ENCODE results near the gene DMAC1.

DMAC1 gene

GRCh38 chr9:7762600-7762999 lies 37.0 kb downstream of the DMAC1 start:
- Histone ChIP-seq H3K4me3 (ENCODE audit: insufficient read length, low read depth) (no peak overlapping the region), H3K9ac (ENCODE audit: insufficient read length, low read depth) (no peak overlapping the region), H3K27me3 (ENCODE audit: insufficient read depth, insufficient read length) (no peaks in the 10 kb centered on the region), H3K9me3 (ENCODE audit: insufficient read depth, low read length) (no peaks in the 10 kb centered on the region; the same call in 1 of the 2 replicates), H3K4me1 (ENCODE audit: insufficient read depth, insufficient read length) (no peaks in the 10 kb centered on the region), H3K36me3 (ENCODE audit: insufficient read depth, insufficient read length, low read length) (no peaks in the 10 kb centered on the region)
- TF ChIP-seq YY1 (IDR thresholded peaks at IDR 0.05; ENCODE audit: insufficient read depth, insufficient read length): no peak
- no peak for TF ChIP-seq ZNF274 (IDR thresholded peaks at IDR 0.05; ENCODE audit: low read depth, low read length)
- no peak for TF ChIP-seq SUZ12 (IDR thresholded peaks at IDR 0.05; ENCODE audit: extremely low read depth, insufficient read depth, insufficient read length)
- DNase-seq (ENCODE audit: low read depth, low spot score): no peak

- no peak overlapping the region for H3K9ac ChIP-seq (ENCODE audit: insufficient read length, low read depth)
- TF ChIP-seq ZNF274 (IDR thresholded peaks at IDR 0.05; ENCODE audit: low read depth, low read length) (no peak), YY1 (IDR thresholded peaks at IDR 0.05; ENCODE audit: insufficient read depth, insufficient read length) (no peak), SUZ12 (IDR thresholded peaks at IDR 0.05; ENCODE audit: extremely low read depth, insufficient read depth, insufficient read length) (no peak)
- no peaks in the 10 kb centered on the region for H3K36me3 ChIP-seq (ENCODE audit: insufficient read depth, insufficient read length, low read length)
- H3K4me3 ChIP-seq (ENCODE audit: insufficient read length, low read depth): no peak overlapping the region
- H3K9me3 ChIP-seq (ENCODE audit: insufficient read depth, low read length): no peaks in the 10 kb centered on the region; the same call in 1 of the 2 replicates
- DNase-seq (ENCODE audit: low read depth, low spot score): no peak
- no peaks in the 10 kb centered on the region for H3K27me3 ChIP-seq (ENCODE audit: insufficient read depth, insufficient read length)
- H3K4me1 ChIP-seq (ENCODE audit: insufficient read depth, insufficient read length): no peaks in the 10 kb centered on the region
These were observed 39.6 kb downstream of the DMAC1 start for GRCh38 chr9:7760014-7760415.

- Histone ChIP-seq H3K9ac (ENCODE audit: insufficient read length, low read depth) (no peak overlapping the region), H3K4me3 (ENCODE audit: insufficient read length, low read depth) (no peak overlapping the region), H3K36me3 (ENCODE audit: insufficient read depth, insufficient read length, low read length) (no peaks in the 10 kb centered on the region), H3K27me3 (ENCODE audit: insufficient read depth, insufficient read length) (no peaks in the 10 kb centered on the region), H3K4me1 (ENCODE audit: insufficient read depth, insufficient read length) (no peaks in the 10 kb centered on the region), H3K9me3 (ENCODE audit: insufficient read depth, low read length) (no peaks in the 10 kb centered on the region)
- DNase-seq (ENCODE audit: low read depth, low spot score): no peak
- TF ChIP-seq ZNF274 (IDR thresholded peaks at IDR 0.05; ENCODE audit: low read depth, low read length) (no peak), SUZ12 (IDR thresholded peaks at IDR 0.05; ENCODE audit: extremely low read depth, insufficient read depth, insufficient read length) (no peak), YY1 (IDR thresholded peaks at IDR 0.05; ENCODE audit: insufficient read depth, insufficient read length) (no peak)
These were observed 43.5 kb downstream of the DMAC1 start for GRCh38 chr9:7756088-7756487.

GRCh38 chr9:7752481-7752880 lies 47.1 kb downstream of the DMAC1 start:
- no peak for TF ChIP-seq ZNF274 (IDR thresholded peaks at IDR 0.05; ENCODE audit: low read depth, low read length)
- TF ChIP-seq SUZ12 (IDR thresholded peaks at IDR 0.05; ENCODE audit: extremely low read depth, insufficient read depth, insufficient read length): no peak
- no peak for TF ChIP-seq YY1 (IDR thresholded peaks at IDR 0.05; ENCODE audit: insufficient read depth, insufficient read length)
- no peak overlapping the region for H3K4me3 ChIP-seq (ENCODE audit: insufficient read length, low read depth)
- no peaks in the 10 kb centered on the region for H3K27me3 ChIP-seq (ENCODE audit: insufficient read depth, insufficient read length)
- no peak overlapping the region for H3K9ac ChIP-seq (ENCODE audit: insufficient read length, low read depth)
- DNase-seq (ENCODE audit: low read depth, low spot score): no peak
- no peaks in the 10 kb centered on the region for H3K36me3 ChIP-seq (ENCODE audit: insufficient read depth, insufficient read length, low read length)
- no peaks in the 10 kb centered on the region for H3K4me1 ChIP-seq (ENCODE audit: insufficient read depth, insufficient read length)
- H3K9me3 ChIP-seq (ENCODE audit: insufficient read depth, low read length): no peaks in the 10 kb centered on the region

Data from NT2/D1 (cell line).